DND-41 (cell line): ENCODE measurements around the gene SOX6.

Experiments used
- EZH2 ChIP-seq: IDR thresholded peaks from 3 replicates; pipeline ENCODE4 v1.6.1; 2012; ENCODE audit warnings: borderline replicate concordance, low read depth, mild to moderate bottlenecking, moderate library complexity, low read length, inconsistent platforms; ENCODE audit not compliant: severe bottlenecking
- TF ChIP-seq, protein P1 (sequence below): IDR thresholded peaks from 2 replicates; pipeline ENCODE4 v1.5.1; 2012; ENCODE audit warnings: borderline replicate concordance, low read length, moderate library complexity, mild to moderate bottlenecking; ENCODE audit not compliant: poor library complexity, severe bottlenecking; ENCODE audit errors: extremely low read depth

DNA sequence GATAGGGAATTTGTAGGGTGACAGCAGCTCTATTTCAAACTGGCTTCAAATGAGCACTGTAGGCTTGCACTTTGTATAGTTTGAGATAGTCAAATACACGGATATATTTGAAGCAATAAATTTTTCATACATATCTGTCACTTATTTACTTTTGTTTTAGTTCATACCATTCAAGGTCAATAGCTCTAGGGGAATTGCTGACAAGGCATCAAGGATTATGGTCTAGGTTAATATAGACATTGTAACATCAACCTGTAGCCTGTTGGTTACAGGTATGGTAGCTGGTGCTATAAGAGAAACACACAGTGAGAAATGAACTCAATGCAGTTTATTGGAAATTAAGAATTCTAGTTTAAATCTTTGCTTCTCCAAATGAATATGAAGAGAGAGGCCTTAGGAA is 267.6 kb downstream of the SOX6 start:
- no peak for TF ChIP-seq EZH2
- TF ChIP-seq, protein P1, sequence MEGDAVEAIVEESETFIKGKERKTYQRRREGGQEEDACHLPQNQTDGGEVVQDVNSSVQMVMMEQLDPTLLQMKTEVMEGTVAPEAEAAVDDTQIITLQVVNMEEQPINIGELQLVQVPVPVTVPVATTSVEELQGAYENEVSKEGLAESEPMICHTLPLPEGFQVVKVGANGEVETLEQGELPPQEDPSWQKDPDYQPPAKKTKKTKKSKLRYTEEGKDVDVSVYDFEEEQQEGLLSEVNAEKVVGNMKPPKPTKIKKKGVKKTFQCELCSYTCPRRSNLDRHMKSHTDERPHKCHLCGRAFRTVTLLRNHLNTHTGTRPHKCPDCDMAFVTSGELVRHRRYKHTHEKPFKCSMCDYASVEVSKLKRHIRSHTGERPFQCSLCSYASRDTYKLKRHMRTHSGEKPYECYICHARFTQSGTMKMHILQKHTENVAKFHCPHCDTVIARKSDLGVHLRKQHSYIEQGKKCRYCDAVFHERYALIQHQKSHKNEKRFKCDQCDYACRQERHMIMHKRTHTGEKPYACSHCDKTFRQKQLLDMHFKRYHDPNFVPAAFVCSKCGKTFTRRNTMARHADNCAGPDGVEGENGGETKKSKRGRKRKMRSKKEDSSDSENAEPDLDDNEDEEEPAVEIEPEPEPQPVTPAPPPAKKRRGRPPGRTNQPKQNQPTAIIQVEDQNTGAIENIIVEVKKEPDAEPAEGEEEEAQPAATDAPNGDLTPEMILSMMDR, result no peak
